Measurements from ENCODE around the gene RNF186.
"Not testable (repeated sequence)": the region's sequence is repeated elsewhere in the genome, so short reads cannot be mapped to it uniquely, and the experiment has no call there.

RNF186 gene

DNA sequence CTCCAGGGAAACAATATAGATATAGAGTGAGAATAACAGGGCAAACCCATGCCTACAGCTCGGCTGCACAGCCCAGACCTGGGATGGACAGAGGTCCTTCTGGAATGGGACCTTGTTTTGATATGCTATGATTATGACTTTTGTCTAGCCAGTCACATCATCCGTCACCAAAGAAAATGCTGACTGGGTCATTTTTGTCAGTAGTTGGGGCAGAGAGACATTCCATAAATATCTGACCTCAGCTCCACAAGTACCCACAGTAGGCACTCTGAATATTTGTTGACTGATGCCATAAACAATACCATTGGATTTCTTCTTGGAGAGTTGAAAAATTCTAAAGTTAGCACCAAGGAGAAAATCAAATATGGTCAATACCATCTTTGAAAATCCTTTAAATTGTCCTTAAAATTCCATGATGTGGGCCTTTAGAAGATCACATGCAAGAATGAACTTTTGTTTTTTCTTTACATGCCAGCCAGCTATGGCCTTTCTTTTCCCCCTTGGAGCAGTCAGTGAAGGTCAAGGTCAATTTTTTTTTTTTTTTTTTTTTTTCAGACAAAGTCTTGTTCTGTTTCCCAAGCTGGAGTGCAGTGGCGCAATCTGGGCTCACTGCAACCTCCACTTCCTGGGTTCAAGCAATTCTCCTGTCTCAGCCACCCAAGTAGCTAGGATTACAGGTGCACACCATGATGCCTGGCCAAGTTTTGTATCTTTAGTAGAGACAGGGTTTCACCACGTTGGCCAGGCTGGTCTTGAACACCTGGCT, 22.7 kb downstream of the RNF186 start:
- no peak for DNase-seq

DNA sequence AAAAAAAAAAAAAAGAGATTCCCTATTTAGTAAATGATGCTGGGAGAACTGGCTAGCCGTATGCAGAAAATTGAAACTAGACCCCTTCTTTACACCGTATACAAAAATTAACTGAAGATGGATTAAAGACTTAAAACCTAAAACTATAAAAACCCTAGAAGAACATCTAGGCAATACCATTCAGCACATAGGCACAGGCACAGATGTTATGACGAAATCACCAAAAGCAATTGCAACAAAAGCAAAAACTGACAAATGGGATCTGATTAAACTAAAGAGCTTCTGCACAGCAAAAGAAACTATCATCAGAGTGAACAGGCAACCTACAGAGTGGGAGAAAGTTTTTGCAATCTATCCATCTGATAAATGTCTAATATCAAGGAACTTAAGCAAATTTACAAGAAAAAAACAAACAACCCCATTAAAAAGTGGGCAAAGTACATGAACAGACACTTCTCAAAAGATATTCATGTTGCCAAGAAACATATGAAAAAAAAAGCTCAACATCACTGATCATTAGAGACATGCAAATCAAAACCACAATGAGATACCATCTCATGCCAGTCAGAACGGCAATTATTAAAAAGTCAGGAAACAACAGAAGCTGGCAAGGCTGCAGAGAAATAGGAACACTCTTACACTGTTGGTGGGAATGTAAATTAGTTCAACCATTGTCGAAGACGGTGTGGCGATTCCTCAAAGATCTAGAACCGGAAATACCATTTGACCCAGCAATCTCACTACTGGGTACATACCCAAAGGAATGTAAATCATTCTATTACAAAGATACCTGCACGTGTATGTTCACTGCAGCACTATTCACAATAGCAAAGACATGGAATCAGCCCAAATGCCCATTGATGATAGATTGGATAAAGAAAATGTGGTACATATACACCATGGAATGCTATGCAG, 24.8 kb downstream of the RNF186 start:
- not testable (repeated sequence) for DNase-seq

DNA sequence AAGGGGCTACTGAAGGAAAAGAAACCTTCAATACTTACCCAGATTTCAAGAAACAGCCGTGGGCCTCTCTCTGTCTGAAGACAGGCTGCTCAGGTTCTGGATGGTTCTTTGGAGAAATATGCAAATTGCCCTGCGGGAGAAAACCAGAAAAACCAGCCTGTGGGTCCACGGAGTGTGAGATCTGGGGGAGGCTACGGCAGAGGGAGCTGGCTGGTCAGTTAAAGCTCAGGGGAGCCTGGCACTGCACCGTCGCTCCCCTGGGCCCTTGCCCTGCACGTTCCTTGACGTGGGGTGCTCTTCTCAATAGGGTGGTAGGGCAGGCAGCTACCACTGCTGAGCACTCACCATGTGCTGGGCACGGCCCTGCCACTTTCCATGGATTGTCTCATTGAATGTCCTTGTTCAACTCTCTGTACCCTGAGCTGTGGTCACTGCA, 28.1 kb downstream of the RNF186 start:
- DNase-seq, result peak; percentile 51

DNA sequence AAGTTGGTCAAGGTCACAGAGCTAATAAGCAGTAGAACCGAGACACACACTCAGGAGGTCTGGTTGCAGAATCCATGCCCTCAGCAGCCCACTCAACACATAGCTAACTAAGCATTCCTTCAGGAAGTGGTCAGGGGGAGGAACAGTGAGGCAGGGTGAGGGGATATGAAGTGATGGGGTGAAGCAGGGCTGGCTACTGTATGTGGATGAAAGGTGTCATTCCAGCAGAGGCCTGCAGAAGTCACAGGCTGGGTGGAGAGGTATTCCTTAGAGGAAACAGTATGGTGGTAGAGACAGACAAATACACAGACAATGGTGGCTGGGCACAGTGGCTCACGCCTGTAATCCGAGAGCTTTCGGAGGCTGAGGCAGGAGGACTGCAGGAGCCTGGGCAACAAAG, 29.4 kb downstream of the RNF186 start:
- DNase-seq, result no peak

DNA sequence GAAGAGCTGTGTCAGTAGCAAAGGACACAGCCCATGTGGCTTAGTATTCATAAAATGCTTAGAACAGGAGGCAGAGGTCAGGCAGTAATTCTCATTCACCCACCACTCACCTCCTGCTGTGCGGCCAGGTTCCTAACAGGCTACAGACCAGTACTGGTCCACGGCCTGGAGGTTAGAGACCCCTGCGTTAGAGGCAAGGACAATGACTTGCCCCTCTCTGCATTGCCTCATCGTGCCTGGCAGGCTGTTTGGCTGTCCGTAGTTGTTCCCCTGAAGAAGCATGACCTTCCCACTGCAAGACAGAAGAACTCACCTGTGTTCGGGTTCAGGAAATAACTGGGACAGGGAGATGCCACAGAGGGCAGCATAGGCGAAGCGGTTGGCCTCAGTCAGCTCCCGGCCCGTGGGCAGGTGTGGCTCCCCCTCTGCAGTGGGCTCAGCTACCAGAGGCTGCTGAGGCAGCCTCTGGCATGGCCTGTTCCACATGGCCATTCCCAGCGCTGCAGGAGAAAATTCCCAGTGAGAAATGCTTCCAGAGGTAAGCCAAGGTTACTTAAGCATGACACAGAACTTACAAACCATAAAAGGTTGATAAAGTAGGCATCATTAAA, 34.7 kb downstream of the RNF186 start:
- no peak for DNase-seq

DNA sequence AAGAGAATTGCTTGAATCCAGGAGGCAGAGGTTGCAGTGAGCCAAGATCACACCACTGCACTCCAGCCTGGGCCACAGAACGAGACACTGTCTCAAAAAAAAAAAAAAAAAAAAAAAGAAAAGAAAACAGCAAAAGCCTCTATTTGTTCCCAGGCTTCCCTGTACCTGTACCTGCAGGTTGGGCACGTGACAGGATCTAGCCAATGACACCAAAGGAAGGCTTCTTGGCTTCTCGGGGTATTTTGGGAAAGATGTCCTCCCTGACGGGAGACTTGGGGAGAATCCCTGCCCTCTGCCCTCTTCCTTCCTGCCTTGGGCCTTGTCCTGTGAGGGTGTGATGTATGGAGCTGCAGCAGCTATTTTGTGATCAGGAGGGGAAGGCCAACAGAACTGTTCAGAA, 38.1 kb downstream of the RNF186 start:
- no peak for DNase-seq

DNA sequence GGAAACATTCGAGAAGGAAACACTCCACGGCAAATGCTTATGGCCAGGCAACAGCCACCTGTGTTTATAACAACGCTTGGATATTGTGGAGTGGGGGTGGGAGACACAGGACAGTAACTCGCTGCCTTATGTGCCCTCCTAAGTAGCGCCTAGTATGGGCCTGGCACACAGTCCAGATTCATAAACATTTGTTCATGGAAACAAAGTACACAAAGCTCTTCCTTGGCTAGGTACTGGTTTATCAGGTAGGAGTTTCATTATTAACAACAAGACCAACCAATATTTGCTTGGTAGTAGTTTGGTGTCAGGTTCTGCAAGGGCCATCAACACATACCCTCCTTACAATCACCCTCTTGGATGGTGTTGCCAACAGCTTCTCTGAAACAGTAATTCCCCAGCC, 38.8 kb downstream of the RNF186 start:
- DNase-seq, result no peak

DNA sequence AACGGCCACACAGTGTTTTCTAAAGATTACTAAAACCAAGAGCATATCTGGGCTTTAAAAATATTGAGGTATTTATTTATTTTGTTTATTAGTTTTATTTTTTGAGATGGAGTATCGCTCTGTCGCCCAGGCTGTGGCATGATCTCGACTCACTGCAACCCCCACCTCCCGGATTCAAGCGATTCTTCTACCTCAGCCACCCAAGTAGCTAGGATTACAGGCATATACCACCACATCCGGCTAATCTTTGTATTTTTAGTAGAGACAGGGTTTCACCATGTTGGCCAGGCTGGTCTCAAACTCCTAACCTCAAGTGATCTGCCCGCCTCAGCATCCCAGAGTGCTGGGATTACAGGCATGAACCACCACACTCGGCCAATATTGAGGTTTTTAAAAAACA, 39.3 kb downstream of the RNF186 start:
- no peak for DNase-seq

DNA sequence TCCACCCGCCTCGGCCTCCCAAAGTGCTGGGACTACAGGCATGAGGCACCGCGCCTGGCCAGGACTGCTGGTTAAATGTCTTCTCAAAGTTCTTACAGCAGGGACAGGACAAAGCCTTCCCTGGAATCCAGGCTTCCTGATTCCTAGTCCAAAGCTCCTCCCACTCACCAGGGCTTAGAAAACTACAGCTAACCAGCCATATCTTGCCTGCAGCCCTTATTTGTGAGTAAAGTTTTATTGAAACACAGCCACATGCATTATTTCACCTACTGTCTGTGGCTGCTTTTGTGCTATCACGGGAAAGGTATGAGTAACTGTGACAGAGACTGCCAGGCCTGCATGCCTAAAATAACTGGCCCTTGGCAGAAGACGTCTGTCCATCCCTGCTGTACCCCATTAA, 39.8 kb downstream of the RNF186 start:
- DNase-seq, result no peak

DNA sequence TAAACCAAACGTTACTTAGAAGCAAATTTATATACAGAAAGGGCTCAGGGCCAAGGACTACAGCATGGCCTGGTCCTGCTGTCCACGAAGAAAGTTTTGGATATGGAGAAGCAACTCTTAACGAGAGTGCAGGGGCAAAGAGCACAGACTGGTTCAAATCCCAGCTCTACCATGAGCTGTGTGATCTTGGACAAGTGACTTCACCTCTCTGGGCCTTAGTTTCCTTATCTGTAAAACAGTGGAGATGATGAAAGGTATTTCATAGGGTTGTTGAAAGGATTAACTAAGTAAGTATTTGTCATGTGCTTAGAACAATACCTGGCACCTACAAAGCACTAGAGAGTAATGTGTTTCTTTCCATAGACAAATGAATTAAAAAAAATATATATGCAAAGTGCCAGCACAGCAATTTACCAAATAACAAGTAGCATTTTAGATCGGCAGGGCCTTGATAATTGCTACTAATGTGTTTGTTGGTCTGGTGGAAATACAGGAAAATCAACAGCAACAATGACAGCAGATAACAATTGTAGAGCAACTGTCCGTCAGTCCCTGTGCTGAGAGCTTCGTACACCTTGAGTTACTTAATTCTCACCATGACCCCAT, 40.8 kb downstream of the RNF186 start:
- no peak for DNase-seq

DNA sequence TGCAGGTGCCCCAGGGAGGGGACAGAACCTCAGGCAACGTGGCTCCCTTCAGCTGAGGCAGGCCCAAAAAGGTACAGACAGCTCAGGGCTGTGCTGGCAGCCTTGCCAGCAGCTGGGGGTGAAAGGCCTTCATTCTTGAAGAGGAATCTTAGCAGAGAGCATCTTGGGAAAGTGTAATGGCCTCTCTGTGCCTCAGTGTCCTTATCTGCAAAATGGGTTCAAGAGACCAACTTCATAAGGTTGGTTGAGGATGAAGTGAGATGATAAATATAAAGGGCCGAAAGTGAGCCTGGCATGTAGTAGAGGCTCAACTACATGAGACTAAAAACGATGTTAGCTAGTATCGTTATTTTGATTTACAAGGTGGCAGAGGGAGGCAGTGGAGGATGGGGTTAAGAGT, 41.6 kb downstream of the RNF186 start:
- no peak for DNase-seq

DNA sequence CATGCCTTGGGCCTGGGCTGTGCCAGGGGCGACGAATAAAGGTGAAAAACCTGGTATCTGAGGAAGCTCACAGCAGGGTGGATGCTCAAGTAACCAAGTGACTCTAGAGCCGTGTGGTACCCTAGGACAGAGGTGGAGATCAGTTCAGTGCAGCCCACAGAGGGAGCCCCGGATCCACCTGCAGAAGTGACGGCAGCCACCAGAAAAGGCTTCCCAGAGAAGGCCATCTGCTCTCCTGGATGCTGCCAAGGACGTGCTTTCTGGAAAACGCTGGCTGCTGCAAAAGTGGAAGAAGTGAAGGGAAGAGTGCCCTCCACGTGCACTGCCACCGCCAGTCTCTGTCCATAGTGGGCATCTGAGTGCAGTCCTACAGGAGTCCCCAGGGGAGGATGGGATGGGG, 43.0 kb downstream of the RNF186 start:
- no peak for DNase-seq

DNA sequence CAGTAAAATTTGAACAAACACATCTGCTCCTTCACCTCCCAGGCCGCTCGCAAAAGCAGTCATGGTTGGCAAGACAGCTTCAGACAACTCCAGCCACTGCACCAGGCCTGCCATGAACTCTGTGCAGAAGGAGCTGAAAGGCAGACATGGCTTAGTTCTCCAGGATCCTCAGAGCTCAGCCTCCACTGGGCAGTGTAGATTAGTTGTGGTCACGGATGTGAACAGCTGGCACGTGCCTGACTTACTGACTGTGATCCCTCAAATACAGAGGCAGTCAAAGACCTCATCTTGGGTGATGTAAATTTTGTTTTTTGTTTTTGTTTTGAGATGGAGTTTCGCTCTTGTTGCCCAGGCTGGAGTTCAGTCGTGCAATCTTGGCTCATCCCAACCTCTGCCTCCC, 43.7 kb downstream of the RNF186 start:
- DNase-seq, result no peak

DNA sequence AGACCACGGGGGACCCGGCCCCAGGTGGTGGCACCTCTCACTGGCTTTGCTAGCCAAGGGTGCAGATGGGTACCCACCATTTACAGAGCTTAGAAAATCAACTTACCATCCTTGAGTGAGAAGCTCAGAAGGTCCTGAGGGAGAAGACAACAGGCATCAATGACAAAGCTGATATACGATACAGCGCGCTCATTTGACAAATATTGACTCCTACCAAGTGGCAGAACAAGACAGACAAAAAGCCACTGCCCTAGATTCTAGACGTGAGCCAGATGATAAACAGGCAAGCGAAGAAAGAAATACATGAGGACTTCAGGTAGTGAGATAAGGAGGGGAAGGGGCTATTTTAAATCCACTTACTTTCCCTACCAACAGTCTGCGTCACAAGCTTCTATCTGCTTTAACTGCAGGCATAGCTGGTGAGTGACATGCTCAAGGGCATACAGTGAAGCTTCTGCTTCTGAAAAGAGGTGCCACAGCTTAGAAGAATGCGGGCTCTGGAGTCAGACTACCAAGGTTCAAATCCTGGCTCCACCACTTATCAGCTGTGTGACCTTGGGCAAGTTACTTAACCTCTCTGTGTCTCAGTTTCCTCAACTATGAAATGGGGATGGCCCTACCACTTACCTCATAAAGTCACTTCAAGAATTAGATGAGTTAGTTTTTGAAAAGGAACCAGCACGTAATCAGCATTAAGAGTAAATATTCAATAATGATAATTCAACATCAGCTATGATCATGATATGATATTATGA, 44.5 kb downstream of the RNF186 start:
- DNase-seq, result no peak

DNA sequence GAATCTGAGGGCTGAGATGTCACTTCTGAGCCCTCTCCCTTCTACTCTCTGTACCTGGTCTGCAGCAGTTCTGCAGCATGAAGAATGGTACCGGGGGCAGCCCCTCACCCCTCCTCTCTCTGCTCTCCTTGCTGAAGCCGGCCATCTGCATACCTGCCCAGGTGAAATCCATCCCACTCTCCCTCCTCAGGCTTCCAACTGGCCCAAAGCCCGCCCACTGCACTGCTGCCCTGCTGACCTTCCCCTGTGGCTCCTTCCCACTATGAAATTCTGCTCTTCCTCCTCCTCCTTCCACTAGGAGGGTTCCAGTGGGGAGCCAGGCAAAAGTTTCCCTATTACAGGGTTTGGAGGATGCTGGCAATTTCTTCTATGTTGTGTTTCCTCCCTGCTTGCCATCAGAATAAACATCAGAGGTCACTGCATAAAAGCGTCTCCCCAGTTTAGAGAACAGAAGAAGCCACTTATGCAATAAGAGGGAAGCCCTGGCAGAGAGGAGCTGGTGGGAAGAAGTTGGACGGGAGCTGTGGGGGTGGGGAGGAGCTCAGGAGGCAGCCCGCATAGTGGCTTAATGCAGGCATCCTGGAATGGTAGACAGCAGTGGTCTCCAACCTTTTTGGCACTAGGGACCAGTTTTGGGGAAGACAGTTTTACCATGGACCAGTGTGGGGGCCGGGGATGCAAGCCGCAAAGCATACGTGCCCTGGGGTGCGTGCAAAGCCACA, 45.7 kb downstream of the RNF186 start:
- no peak for DNase-seq

DNA sequence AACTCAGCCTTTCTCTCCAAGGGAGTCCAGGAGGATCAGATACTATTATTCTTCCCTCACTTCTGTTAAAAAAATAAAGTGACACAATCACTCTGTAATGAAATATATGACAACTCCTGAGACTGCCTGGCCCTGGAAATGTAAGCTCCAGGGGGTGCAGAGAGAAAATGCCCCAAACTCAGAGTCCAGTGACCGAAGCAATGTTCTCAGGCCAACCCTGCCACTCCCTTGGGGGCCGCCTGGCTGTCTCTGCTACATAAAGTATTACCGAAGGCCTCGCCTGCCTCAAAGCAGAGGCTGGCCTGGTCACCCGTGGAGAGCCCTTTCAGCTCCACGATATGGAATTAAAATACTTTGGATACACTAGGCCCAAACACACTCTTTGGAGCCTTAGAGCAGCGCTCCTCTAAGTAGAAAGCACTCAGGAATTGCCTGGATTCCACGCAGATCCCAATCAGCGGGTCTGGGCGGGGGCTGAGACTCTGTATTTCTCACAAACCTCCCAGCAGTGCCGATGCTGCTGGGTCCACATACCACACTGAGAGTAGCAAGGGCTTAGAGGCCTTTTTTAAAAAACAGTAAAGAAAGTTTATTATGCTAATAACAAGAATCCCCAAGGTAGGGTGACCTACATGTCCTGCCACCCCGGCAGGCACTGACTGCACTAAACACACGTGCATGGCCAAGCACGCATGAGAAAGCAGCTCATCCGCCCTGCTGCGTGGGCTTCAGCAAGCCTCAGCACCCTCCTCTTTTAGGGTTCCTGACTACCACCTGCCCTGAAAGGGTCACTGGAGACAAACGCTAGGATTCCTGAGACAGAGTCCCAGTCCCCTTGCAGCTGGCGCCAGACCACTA, 46.5 kb downstream of the RNF186 start:
- DNase-seq, result no peak

DNA sequence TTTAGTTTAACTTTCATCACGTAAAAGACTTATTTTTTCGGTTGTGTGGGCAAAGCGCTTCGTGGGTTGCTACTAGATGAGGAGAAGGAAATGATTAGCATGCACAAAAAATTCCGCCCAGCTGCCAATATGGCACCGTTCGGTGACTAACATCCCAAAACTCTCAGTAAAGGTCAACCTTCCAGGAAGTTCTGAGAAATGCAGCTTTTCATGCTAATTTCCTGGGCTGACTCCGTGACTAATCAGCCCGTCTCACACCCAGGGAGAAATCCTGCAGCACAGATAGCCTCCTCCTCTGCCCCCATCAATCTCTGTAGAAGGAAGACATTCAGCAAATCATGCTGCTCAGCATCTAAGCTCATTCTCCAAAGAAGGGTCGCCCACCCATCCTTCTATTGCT, 49.5 kb downstream of the RNF186 start:
- no peak for DNase-seq

DNA sequence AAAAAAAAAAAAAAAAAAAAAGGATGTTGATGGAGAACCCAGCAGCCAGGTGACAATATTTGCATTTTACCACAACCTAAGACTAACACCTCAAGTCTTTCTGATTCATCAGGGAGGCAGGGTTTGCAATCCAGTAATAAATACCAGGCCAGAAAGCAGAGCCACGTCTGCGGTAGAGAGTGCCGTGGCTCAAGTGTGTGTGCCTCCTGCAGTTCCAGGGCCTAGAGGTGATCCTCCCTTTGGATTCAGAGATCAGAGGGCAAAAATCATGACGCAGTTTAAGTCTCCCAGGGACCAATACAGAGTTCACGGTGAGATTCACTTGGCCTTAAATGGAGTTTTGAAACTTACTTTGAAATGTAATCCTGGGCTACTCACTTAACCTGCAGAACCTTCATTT, 50.2 kb downstream of the RNF186 start:
- no peak for DNase-seq
